Kidney glomerular epithelial cell (primary cell): Measurements from ENCODE around the gene KIAA1217.

Experiments used
- DNase-seq: peaks from one replicate; lab custom pipeline; 2025; lab: John Stamatoyannopoulos, UW

Gene KIAA1217

GRCh38 chr10:24590697-24591457 is 381.9 kb downstream of the KIAA1217 start:
- no peak for DNase-seq

DNA sequence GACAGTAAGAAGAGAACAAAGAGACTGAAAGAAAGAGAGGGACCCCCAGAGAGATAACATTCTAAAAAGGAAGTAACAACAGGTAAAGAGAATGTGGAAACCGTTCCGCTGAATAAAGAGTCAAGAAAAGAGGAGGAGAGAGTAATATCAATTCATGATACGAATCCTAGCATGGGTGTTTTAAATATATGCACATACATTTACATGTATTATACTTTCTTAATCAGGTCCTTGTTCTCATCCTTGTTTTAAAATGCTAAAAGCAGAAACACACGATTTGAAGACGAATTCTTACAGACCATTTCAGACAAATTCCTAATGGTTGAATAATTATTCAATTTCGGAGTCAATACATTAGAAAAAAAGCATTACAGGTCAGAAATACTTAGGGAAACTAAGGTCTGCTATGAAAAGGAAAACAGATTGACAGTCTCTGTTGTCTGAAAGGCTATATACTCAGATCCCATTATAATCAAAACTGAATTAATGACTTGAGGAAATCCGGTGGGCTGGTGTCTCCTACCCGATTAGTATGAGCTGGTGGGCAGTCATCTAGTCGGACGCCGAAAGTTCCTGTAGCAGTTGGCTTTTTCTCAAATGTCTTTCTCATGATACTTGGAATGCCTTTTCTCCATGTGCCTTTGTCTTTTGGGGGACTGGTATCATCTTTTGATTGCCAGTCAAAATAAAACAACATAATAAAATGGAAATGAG is 387.4 kb downstream of the KIAA1217 start:
- no peak for DNase-seq

- no peak for DNase-seq
Measured at GRCh38 chr10:24597426-24597825, 388.5 kb downstream of the KIAA1217 start.
